ENCODE data around the gene GABRA1. TPM values are rescaled to one million over a fixed set of nuclear protein-coding genes. Genes with fewer than 3 reads are reported as not detected.

GABRA1 gene
- total RNA-seq, 1 donor from 2014 or later = not detected

- H3K4me3 Mint-ChIP-seq (ENCODE audit: unreplicated experiment) = no peak overlapping the region
- no peaks in the 10 kb centered on the region for H3K36me3 Mint-ChIP-seq (ENCODE audit: unreplicated experiment)
- no peak for TF ChIP-seq CTCF (IDR thresholded peaks at IDR 0.05; ENCODE audit: partially characterized antibody, unreplicated experiment)
- H3K27me3 Mint-ChIP-seq (ENCODE audit: unreplicated experiment) = no peaks in the 10 kb centered on the region
- DNase-seq = no peak
- no peaks in the 10 kb centered on the region for H3K4me1 Mint-ChIP-seq (ENCODE audit: low read depth, unreplicated experiment)
- H3K9me3 Mint-ChIP-seq (ENCODE audit: unreplicated experiment) = no peaks in the 10 kb centered on the region
- H3K27ac Mint-ChIP-seq (ENCODE audit: unreplicated experiment) = no peak overlapping the region
Measured at GRCh38 chr5:161944974-161945373, 97.1 kb downstream of the GABRA1 start.

DNA sequence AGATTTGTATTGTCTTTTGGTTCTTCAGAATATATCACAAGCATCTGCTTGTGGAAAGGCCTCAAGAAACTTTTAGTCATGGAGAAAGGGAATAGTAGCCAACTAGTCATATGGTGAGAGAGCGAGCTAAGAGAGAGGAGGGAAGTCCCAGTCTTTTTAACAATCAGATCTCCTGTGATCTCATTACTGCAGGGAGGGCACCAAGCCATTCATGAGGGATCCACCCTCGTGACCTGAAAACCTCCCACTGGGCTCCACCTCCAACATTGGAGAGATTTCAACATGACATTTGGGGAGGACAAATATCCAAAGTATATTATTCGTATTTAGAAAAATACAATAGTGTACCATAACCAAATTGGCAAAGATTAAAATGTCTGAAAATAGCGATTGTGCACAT lies 99.0 kb downstream of the GABRA1 start:
- Mint-ChIP-seq H3K27ac (ENCODE audit: unreplicated experiment) (no peak overlapping the region), H3K36me3 (ENCODE audit: unreplicated experiment) (no peaks in the 10 kb centered on the region), H3K4me1 (ENCODE audit: low read depth, unreplicated experiment) (no peaks in the 10 kb centered on the region), H3K27me3 (ENCODE audit: unreplicated experiment) (no peaks in the 10 kb centered on the region), H3K9me3 (ENCODE audit: unreplicated experiment) (no peaks in the 10 kb centered on the region), H3K4me3 (ENCODE audit: unreplicated experiment) (no peak overlapping the region)
- TF ChIP-seq CTCF (IDR thresholded peaks at IDR 0.05; ENCODE audit: partially characterized antibody, unreplicated experiment) = no peak
- DNase-seq = no peak

Other genes starting within 250 kb of the GABRA1 start
- gene GABRA6, start 162.4 kb upstream of the GABRA1 start, total RNA-seq (ENCODE audit: unreplicated experiment) = not detected
- gene GABRG2, start 219.7 kb downstream of the GABRA1 start, total RNA-seq (ENCODE audit: unreplicated experiment) = 4.5 TPM

Data from glutamatergic neuron (in vitro differentiated cells).